ENCODE results near the gene AJM1.

Gene AJM1

GRCh38 chr9:136825295-136826187, 16.7 kb upstream of the AJM1 start:
- TF ChIP-seq, protein P1, sequence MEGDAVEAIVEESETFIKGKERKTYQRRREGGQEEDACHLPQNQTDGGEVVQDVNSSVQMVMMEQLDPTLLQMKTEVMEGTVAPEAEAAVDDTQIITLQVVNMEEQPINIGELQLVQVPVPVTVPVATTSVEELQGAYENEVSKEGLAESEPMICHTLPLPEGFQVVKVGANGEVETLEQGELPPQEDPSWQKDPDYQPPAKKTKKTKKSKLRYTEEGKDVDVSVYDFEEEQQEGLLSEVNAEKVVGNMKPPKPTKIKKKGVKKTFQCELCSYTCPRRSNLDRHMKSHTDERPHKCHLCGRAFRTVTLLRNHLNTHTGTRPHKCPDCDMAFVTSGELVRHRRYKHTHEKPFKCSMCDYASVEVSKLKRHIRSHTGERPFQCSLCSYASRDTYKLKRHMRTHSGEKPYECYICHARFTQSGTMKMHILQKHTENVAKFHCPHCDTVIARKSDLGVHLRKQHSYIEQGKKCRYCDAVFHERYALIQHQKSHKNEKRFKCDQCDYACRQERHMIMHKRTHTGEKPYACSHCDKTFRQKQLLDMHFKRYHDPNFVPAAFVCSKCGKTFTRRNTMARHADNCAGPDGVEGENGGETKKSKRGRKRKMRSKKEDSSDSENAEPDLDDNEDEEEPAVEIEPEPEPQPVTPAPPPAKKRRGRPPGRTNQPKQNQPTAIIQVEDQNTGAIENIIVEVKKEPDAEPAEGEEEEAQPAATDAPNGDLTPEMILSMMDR (IDR thresholded peaks at IDR 0.05; ENCODE audit: insufficient read depth, missing control alignments), result no peak
- FAIRE-seq, result no peak
- no peak for DNase-seq (ENCODE audit: insufficient read length, low spot score)

- DNase-seq (ENCODE audit: insufficient read length, low spot score) (no peak), FAIRE-seq (no peak)
- TF ChIP-seq, protein P1 (IDR thresholded peaks at IDR 0.05; ENCODE audit: insufficient read depth, missing control alignments), result no peak
Observed at GRCh38 chr9:136826188-136826541, 16.1 kb upstream of the AJM1 start.

DNA sequence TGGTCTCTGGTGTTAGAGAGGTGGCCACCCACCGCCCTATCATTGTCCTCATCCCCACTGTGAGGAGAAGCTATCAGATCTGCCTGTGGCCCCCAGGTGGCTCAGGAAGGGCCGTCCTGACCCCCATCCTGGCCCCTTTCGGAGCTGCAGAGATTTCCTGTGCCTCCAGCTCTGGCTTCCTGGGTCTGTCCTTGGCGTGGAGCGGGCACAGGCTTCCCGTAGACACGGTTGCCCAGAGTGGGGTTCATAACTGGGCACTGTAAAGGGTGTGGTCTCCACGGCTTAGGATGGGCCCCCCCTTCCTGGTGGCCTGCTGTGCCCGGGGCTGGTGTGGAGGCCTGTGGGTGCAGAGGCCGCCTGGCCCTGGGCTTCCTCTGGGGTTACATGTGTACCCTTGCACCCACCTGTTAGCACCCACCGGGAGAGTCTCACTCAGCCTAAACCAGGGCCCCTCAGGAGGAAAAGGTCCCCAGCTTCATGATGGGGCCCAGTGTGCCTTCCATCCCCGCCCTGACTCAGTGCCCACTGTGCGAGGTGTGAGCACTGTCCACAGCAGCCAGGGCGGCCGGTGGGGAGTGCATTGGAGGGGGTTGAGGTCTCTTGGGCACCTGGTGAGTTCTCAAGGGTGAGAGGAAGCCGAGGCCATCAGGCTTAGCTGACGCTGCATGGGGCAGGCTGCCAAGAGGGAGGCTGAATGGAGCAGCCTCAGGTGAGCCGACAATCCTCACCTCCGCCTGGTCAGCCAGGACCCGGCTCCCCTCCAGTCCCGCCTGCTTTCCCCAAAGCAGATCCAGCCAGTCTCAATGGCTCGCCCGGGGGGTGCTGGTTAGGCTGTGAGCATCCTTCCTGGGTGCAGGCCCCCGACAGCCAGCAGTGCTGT, 15.3 kb upstream of the AJM1 start:
- no peak for DNase-seq (ENCODE audit: insufficient read length, low spot score)
- no peak for FAIRE-seq
- TF ChIP-seq, protein P1 (IDR thresholded peaks at IDR 0.05; ENCODE audit: insufficient read depth, missing control alignments), result no peak

- FAIRE-seq (no peak), DNase-seq (ENCODE audit: insufficient read length, low spot score) (no peak)
- TF ChIP-seq, protein P1 (IDR thresholded peaks at IDR 0.05; ENCODE audit: insufficient read depth, missing control alignments), result no peak
Observed at GRCh38 chr9:136827794-136828473, 14.3 kb upstream of the AJM1 start.

DNA sequence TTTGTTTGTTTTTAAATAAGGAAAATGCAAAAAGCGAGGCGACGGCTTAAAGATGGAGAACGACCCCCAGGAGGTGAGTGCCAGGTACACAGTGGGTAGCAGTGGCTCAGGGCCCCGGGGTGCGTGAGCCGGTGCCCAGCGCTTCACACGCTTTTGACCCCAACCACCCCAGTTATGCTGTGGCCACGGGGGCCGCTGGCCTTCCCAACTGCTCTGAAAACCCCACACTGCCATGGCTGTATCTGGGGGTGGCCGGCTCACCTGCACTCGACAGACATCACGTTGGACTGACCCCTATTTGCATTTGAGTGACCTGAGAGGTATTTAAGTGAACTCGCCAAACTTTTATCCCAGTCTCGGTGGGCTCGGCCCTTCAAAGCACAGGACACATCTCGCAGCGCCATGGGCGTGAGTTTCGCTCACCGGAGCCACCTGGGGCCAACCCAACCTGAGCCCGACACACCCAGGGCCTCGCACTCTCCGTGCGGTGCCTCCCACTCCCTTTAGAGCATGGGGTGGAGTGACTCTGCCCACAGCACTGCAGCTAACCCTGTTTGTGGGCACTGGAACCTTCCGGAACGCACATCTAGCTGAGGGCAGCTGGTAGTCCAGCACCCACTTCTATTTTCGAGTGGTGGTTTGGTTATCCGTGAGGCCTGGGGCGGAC, 13.7 kb upstream of the AJM1 start:
- FAIRE-seq, result no peak
- DNase-seq (ENCODE audit: insufficient read length, low spot score), result no peak
- TF ChIP-seq, protein P1 (IDR thresholded peaks at IDR 0.05; ENCODE audit: insufficient read depth, missing control alignments), result no peak

GRCh38 chr9:136829412-136829811, 12.9 kb upstream of the AJM1 start:
- FAIRE-seq (no peak), DNase-seq (ENCODE audit: insufficient read length, low spot score) (no peak)
- TF ChIP-seq, protein P1 (IDR thresholded peaks at IDR 0.05; ENCODE audit: insufficient read depth, missing control alignments), result no peak

Measured in D721Med (cell line).